ENCODE measurements around the gene SLC25A22.

- no peak for TF ChIP-seq EP300 (IDR thresholded peaks at IDR 0.05)
- TF ChIP-seq RAD21 (conservative IDR thresholded peaks at IDR 0.05 in 1 of 2, IDR thresholded peaks at IDR 0.05 in 1 of 2) = no peak
- TF ChIP-seq POLR2A (IDR thresholded peaks at IDR 0.05; ENCODE audit: low read length) = no peak
- TF ChIP-seq FOSL2 (IDR thresholded peaks at IDR 0.05) = no peak
- TF ChIP-seq FOSL2 (CRISPR knock-in tag; IDR thresholded peaks at IDR 0.05) = no peak
Observed at GRCh38 chr11:779955-780532, 18.0 kb downstream of the SLC25A22 start.

Measured in A549 (cell line).